ENCODE data around the gene NOTCH2. TPM values are rescaled to one million over a fixed set of nuclear protein-coding genes. Genes with fewer than 3 reads are reported as not detected.

NOTCH2 gene
- total and polyA plus RNA-seq, 2 experiments from 2014 or later: 8.5 to 56.6 TPM

DNA sequence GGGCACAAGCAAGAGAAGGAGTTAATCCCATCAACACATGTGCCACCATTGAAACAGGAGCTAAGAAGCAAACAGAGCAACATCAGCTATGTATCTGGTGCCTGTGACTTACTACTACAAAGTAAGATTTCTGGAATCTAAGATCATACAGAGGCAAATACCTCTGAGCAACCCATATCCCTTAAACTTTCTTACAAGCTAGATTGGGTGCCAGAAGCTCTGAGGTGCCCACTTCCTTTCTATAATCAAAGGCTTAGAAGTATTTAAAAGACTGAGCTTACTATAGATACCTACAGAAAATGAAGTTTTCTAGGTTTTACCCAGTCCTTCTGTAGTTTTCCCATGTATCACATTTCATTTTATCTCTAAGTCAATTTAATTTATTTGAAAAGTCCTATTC is 128.8 kb downstream of the NOTCH2 start:
- H3K27ac Mint-ChIP-seq: no peak overlapping the region

GRCh38 chr1:119937198-119937597 is 132.3 kb downstream of the NOTCH2 start:
- Histone ChIP-seq H2AFZ (no peak overlapping the region), H3K79me2 (replicated peaks; ENCODE audit: insufficient read depth) (no peaks in the 10 kb centered on the region), H3K27ac (ENCODE audit: low read depth) (no peak overlapping the region), H3K4me3 (no peak overlapping the region), H3K27me3 (ENCODE audit: insufficient read depth) (no peaks in the 10 kb centered on the region), H3K4me2 (no peak overlapping the region), H3K9me2 (ENCODE audit: insufficient read depth) (no peaks in the 10 kb centered on the region), H4K20me1 (replicated peaks; ENCODE audit: insufficient read depth) (no peaks in the 10 kb centered on the region), H3F3A (replicated peaks; ENCODE audit: low read depth) (no peaks in the 10 kb centered on the region), H3K36me3 (ENCODE audit: insufficient read depth) (0 out of 2 replicates have a peak, but pooled peaks cover 3% of the 10 kb centered on the region), H3K4me1 (ENCODE audit: insufficient read depth) (peaks cover 9% of the 10 kb centered on the region)
- Mint-ChIP-seq H3K27me3 (ENCODE audit: insufficient read depth, low read depth, poor library complexity) (no peaks in the 10 kb centered on the region), H3K27ac (no peak overlapping the region), H3K36me3 (ENCODE audit: low read depth) (peaks cover 25% of the 10 kb centered on the region), H3K9me3 (no peaks in the 10 kb centered on the region), H3K4me3 (no peak overlapping the region), H3K4me1 (peaks cover 14% of the 10 kb centered on the region)
- ATAC-seq (no peak), DNase-seq (ENCODE audit: low spot score) (no peak)
- TF ChIP-seq REST (IDR thresholded peaks at IDR 0.05; ENCODE audit: unreplicated experiment) (no peak), POLR2AphosphoS5 (IDR thresholded peaks at IDR 0.05; ENCODE audit: low read depth) (no peak), ZNF114 (CRISPR knock-in tag; IDR thresholded peaks at IDR 0.05) (no peak), CREB1 (CRISPR knock-in tag; IDR thresholded peaks at IDR 0.05; ENCODE audit: low read depth) (no peak), EZH2 (IDR thresholded peaks at IDR 0.05; ENCODE audit: low read depth, unreplicated experiment) (no peak)
- TF ChIP-seq, protein P1, sequence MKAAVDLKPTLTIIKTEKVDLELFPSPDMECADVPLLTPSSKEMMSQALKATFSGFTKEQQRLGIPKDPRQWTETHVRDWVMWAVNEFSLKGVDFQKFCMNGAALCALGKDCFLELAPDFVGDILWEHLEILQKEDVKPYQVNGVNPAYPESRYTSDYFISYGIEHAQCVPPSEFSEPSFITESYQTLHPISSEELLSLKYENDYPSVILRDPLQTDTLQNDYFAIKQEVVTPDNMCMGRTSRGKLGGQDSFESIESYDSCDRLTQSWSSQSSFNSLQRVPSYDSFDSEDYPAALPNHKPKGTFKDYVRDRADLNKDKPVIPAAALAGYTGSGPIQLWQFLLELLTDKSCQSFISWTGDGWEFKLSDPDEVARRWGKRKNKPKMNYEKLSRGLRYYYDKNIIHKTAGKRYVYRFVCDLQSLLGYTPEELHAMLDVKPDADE (IDR thresholded peaks at IDR 0.05): no peak

More for the DNA sequence above, 128.8 kb downstream of the NOTCH2 start:
- no peak overlapping the region for H3K4me3 Mint-ChIP-seq
- H3K4me1 ChIP-seq (ENCODE audit: insufficient read depth): peaks cover 9% of the 10 kb centered on the region
- H3K27ac ChIP-seq (ENCODE audit: low read depth): no peak overlapping the region
- H3K4me2 ChIP-seq: no peak overlapping the region
- no peaks in the 10 kb centered on the region for H3K9me2 ChIP-seq (ENCODE audit: insufficient read depth)
- H3K27me3 ChIP-seq (ENCODE audit: insufficient read depth): no peaks in the 10 kb centered on the region
- H2AFZ ChIP-seq: no peak overlapping the region
- 0 out of 2 replicates have a peak, but pooled peaks cover 3% of the 10 kb centered on the region for H3K36me3 ChIP-seq (ENCODE audit: insufficient read depth)
- no peaks in the 10 kb centered on the region for H3K9me3 Mint-ChIP-seq
- no peaks in the 10 kb centered on the region for H3K79me2 ChIP-seq (replicated peaks; ENCODE audit: insufficient read depth)
- H4K20me1 ChIP-seq (replicated peaks; ENCODE audit: insufficient read depth): no peaks in the 10 kb centered on the region
- no peak overlapping the region for H3K4me3 ChIP-seq
- H3F3A ChIP-seq (replicated peaks; ENCODE audit: low read depth): no peaks in the 10 kb centered on the region
- H3K36me3 Mint-ChIP-seq (ENCODE audit: low read depth): peaks cover 5% of the 10 kb centered on the region; the same call in 2 of the 3 replicates
- DNase-seq (ENCODE audit: low spot score) (no peak), ATAC-seq (no peak)
- TF ChIP-seq POLR2AphosphoS5 (IDR thresholded peaks at IDR 0.05; ENCODE audit: low read depth): no peak
- peaks cover 14% of the 10 kb centered on the region for H3K4me1 Mint-ChIP-seq
- no peaks in the 10 kb centered on the region for H3K27me3 Mint-ChIP-seq (ENCODE audit: insufficient read depth, low read depth, poor library complexity)

Data from GM23338 (cell line).